ENCODE results near the gene EPC1. TPM values are rescaled to one million over a fixed set of nuclear protein-coding genes. Genes with fewer than 3 reads are reported as not detected.
"Not testable (repeated sequence)": the region's sequence is repeated elsewhere in the genome, so short reads cannot be mapped to it uniquely, and the experiment has no call there.

Gene EPC1
- total RNA-seq, 1 experiment from 2014 or later = 30.0 TPM

DNA sequence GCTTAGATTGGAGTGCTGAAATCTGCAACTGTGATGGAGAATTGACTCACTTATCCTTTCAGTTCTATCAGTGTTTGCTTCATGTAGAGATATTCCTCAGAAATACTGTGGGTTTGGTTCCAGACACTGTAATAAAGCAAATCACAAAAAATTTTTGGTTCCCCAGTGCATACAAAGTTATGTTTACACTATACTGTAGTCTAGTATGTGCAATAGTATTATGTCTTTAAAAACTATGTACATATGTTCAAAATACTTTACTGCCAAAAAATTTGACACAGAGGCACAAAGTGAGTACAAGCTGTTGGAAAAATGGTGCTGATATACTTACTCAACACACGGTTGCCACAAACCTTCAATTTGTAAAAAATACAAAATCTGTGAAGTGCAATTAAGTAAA, 112.5 kb downstream of the EPC1 start:
- BruUV-seq (replicated peaks) = no TSS peak
- H3K9me3 Mint-ChIP-seq (ENCODE audit: low read depth, unreplicated experiment) = no peaks in the 10 kb centered on the region
- H3K36me3 Mint-ChIP-seq (ENCODE audit: insufficient read depth, unreplicated experiment) = no peaks in the 10 kb centered on the region
- no peak overlapping the region for H3K27ac Mint-ChIP-seq (ENCODE audit: unreplicated experiment)
- H3K4me3 Mint-ChIP-seq (ENCODE audit: low read depth, unreplicated experiment) = no peak overlapping the region
- no peak for TF ChIP-seq CTCF (IDR thresholded peaks at IDR 0.05; ENCODE audit: unreplicated experiment)
- H3K4me1 Mint-ChIP-seq (ENCODE audit: low read depth, unreplicated experiment) = no peaks in the 10 kb centered on the region
- CTCF ChIA-PET = no interaction called here
- intact Hi-C loops (cut with micrococcal nuclease; ENCODE audit: unreplicated experiment) = no loop called here
- no peak for DNase-seq
- H3K27me3 Mint-ChIP-seq (ENCODE audit: unreplicated experiment) = no peaks in the 10 kb centered on the region

DNA sequence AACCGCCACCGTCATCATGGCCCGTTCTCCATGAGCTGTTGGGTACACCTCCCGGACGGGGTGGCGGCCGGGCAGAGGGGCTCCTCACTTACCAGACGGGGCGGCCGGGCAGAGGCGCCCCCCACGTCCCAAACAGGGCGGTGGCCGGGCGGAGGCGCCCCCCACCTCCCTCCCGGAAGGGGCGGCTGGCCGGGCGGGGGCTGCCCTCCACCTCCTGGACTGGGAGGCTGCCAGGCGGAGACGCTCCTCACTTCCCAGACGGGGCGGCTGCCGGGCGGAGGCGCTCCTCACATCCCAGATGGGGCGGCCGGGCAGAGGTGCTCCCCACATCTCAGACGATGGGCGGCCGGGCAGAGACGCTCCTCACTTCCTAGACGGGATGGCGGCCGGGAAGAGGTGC, 113.6 kb downstream of the EPC1 start:
- H3K9me3 Mint-ChIP-seq (ENCODE audit: low read depth, unreplicated experiment); H3K4me3 Mint-ChIP-seq (ENCODE audit: low read depth, unreplicated experiment); H3K27ac Mint-ChIP-seq (ENCODE audit: unreplicated experiment); H3K4me1 Mint-ChIP-seq (ENCODE audit: low read depth, unreplicated experiment); H3K27me3 Mint-ChIP-seq (ENCODE audit: unreplicated experiment); BruUV-seq (replicated peaks); DNase-seq; H3K36me3 Mint-ChIP-seq (ENCODE audit: insufficient read depth, unreplicated experiment); CTCF ChIA-PET; intact Hi-C loops (cut with micrococcal nuclease; ENCODE audit: unreplicated experiment): not testable (repeated sequence)

DNA sequence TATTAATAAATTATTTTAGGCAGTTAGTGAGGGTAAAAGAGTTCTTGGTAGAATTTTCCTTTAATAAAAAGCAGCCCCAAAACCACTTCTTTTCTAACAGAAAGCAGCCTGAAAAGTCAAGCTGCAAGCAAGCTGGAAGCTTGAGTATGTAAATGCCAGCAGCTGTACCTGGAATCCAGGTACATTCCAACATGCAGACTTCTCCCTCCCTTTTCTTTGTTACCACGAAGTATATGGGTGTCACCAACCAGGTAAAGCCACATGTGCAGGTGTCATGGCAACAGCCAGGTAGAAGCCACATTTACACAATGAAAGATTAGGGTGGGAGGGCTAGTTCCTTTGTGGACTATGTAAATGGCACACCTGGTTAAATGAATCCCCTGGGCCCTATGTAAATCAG, 114.6 kb downstream of the EPC1 start:
- H3K4me3 Mint-ChIP-seq (ENCODE audit: low read depth, unreplicated experiment) = no peak overlapping the region
- H3K27ac Mint-ChIP-seq (ENCODE audit: unreplicated experiment) = no peak overlapping the region
- no peaks in the 10 kb centered on the region for H3K4me1 Mint-ChIP-seq (ENCODE audit: low read depth, unreplicated experiment)
- H3K9me3 Mint-ChIP-seq (ENCODE audit: low read depth, unreplicated experiment) = no peaks in the 10 kb centered on the region
- intact Hi-C loops (cut with micrococcal nuclease; ENCODE audit: unreplicated experiment) = no loop called here
- no peaks in the 10 kb centered on the region for H3K36me3 Mint-ChIP-seq (ENCODE audit: insufficient read depth, unreplicated experiment)
- TF ChIP-seq CTCF (IDR thresholded peaks at IDR 0.05; ENCODE audit: unreplicated experiment) = no peak
- CTCF ChIA-PET = no interaction called here
- no peak for DNase-seq
- no peaks in the 10 kb centered on the region for H3K27me3 Mint-ChIP-seq (ENCODE audit: unreplicated experiment)
- no TSS peak for BruUV-seq (replicated peaks)

DNA sequence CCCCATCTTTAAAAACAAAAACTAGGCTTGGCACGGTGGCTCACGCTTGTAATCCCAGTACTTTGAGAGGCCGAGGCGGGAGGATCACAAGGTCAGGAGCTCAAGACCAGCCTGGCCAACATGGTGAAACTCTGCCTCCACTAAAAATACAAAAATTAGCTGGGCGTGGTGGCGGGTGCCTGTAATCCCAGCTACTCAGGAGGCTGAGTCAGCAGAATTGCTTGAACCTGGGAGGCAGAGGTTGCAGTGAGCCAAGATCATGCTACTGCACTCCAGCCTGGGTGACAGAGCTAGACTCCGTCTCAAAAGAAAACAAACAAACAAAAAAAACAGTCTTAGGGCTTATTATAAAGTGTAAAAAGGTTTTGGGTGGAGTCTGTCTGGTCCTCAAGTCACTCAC, 117.2 kb downstream of the EPC1 start:
- H3K9me3 Mint-ChIP-seq (ENCODE audit: low read depth, unreplicated experiment); CTCF ChIA-PET; H3K27ac Mint-ChIP-seq (ENCODE audit: unreplicated experiment); BruUV-seq (replicated peaks); H3K27me3 Mint-ChIP-seq (ENCODE audit: unreplicated experiment); H3K4me3 Mint-ChIP-seq (ENCODE audit: low read depth, unreplicated experiment); intact Hi-C loops (cut with micrococcal nuclease; ENCODE audit: unreplicated experiment); H3K4me1 Mint-ChIP-seq (ENCODE audit: low read depth, unreplicated experiment); DNase-seq; H3K36me3 Mint-ChIP-seq (ENCODE audit: insufficient read depth, unreplicated experiment): not testable (repeated sequence)

- CTCF ChIA-PET = no interaction called here
- intact Hi-C loops (cut with micrococcal nuclease; ENCODE audit: unreplicated experiment) = no loop called here
- no peak for TF ChIP-seq CTCF (IDR thresholded peaks at IDR 0.05; ENCODE audit: unreplicated experiment)
- Mint-ChIP-seq H3K4me3 (ENCODE audit: low read depth, unreplicated experiment) (no peak overlapping the region), H3K4me1 (ENCODE audit: low read depth, unreplicated experiment) (no peaks in the 10 kb centered on the region), H3K36me3 (ENCODE audit: insufficient read depth, unreplicated experiment) (no peaks in the 10 kb centered on the region), H3K27ac (ENCODE audit: unreplicated experiment) (no peak overlapping the region), H3K27me3 (ENCODE audit: unreplicated experiment) (no peaks in the 10 kb centered on the region), H3K9me3 (ENCODE audit: low read depth, unreplicated experiment) (no peaks in the 10 kb centered on the region)
- DNase-seq = no peak
- no TSS peak for BruUV-seq (replicated peaks)
These were observed 117.8 kb downstream of the EPC1 start for GRCh38 chr10:32229170-32229569.

Data from Calu3 (cell line).